HG02884 (cell line): ENCODE results near the gene RAB6B.

Experiments
- ATAC-seq: cut with Tn5 transposase; IDR thresholded peaks from one replicate; pipeline ENCODE4 v1.9.1; 2021; ENCODE audit warnings: mild to moderate bottlenecking, moderate library complexity; ENCODE audit not compliant: unreplicated experiment

Gene RAB6B

GRCh38 chr3:133860519-133860918 is 35.2 kb downstream of the RAB6B start:
- no peak for ATAC-seq

- ATAC-seq, result no peak
Measured at GRCh38 chr3:133859381-133860234, 36.1 kb downstream of the RAB6B start.

GRCh38 chr3:133857767-133858166 is 37.9 kb downstream of the RAB6B start:
- no peak for ATAC-seq

GRCh38 chr3:133856316-133856715 is 39.4 kb downstream of the RAB6B start:
- ATAC-seq, result no peak

GRCh38 chr3:133855772-133856171 is 39.9 kb downstream of the RAB6B start:
- ATAC-seq, result no peak

- no peak for ATAC-seq
Measured at GRCh38 chr3:133855002-133855370, 40.7 kb downstream of the RAB6B start.

GRCh38 chr3:133854264-133855001 is 41.2 kb downstream of the RAB6B start:
- ATAC-seq, result no peak

- no peak for ATAC-seq
Measured at GRCh38 chr3:133853925-133854227, 41.8 kb downstream of the RAB6B start.

- no peak for ATAC-seq
Measured at GRCh38 chr3:133853063-133853924, 42.4 kb downstream of the RAB6B start.

GRCh38 chr3:133851931-133852330 is 43.8 kb downstream of the RAB6B start:
- no peak for ATAC-seq

- ATAC-seq, result peak; percentile 43
Measured at GRCh38 chr3:133851266-133851906, 44.3 kb downstream of the RAB6B start.

- ATAC-seq, result no peak
Measured at GRCh38 chr3:133850034-133850433, 45.6 kb downstream of the RAB6B start.

GRCh38 chr3:133849346-133849745 is 46.3 kb downstream of the RAB6B start:
- ATAC-seq, result no peak

- ATAC-seq, result no peak
Measured at GRCh38 chr3:133845127-133845526, 50.6 kb downstream of the RAB6B start.

GRCh38 chr3:133843634-133844033 is 52.0 kb downstream of the RAB6B start:
- ATAC-seq, result no peak

- no peak for ATAC-seq
Measured at GRCh38 chr3:133842158-133842557, 53.5 kb downstream of the RAB6B start.

GRCh38 chr3:133841196-133841595 is 54.5 kb downstream of the RAB6B start:
- ATAC-seq, result no peak

- no peak for ATAC-seq
Measured at GRCh38 chr3:133840767-133841166, 54.9 kb downstream of the RAB6B start.

- no peak for ATAC-seq
Measured at GRCh38 chr3:133840055-133840737, 55.5 kb downstream of the RAB6B start.
